ENCODE data around the gene NFKBIB. TPM values are rescaled to one million over a fixed set of nuclear protein-coding genes. Genes with fewer than 3 reads are reported as not detected.
A peak's percentile ranks its signal among the peaks of the same experiment; 100 is the strongest.
"Not testable (repeated sequence)": the region's sequence is repeated elsewhere in the genome, so short reads cannot be mapped to it uniquely, and the experiment has no call there.

NFKBIB gene
- total RNA-seq, 1 experiment from 2014 or later: 101 TPM

- no peak for DNase-seq (ENCODE audit: low spot score)
Observed at GRCh38 chr19:38875656-38876395, 23.9 kb upstream of the NFKBIB start.

- peak; percentile 97 for DNase-seq (ENCODE audit: low spot score)
Observed at GRCh38 chr19:38877781-38878574, 21.8 kb upstream of the NFKBIB start, which contains the start of gene RINL. TSS of gene RINL (minus strand) at chr19:38878275. CDS start at chr19:38876742, 1,533 bp downstream.

- DNase-seq (ENCODE audit: low spot score): no peak
Observed at GRCh38 chr19:38878575-38879399, 21.0 kb upstream of the NFKBIB start.

GRCh38 chr19:38879400-38879751 is 20.4 kb upstream of the NFKBIB start:
- DNase-seq (ENCODE audit: low spot score): no peak

- no peak for DNase-seq (ENCODE audit: low spot score)
Observed at GRCh38 chr19:38880076-38880881, 19.5 kb upstream of the NFKBIB start.

- DNase-seq (ENCODE audit: low spot score): no peak
Observed at GRCh38 chr19:38880882-38881609, 18.7 kb upstream of the NFKBIB start.

GRCh38 chr19:38883286-38883685 is 16.5 kb upstream of the NFKBIB start:
- no peak for DNase-seq (ENCODE audit: low spot score)

- not testable (repeated sequence) for DNase-seq (ENCODE audit: low spot score)
Observed at GRCh38 chr19:38884691-38885090, 15.1 kb upstream of the NFKBIB start.

- no peak for DNase-seq (ENCODE audit: low spot score)
Observed at GRCh38 chr19:38888876-38889275, 10.9 kb upstream of the NFKBIB start.

GRCh38 chr19:38889803-38890202 is 10.0 kb upstream of the NFKBIB start:
- no peak for DNase-seq (ENCODE audit: low spot score)

- DNase-seq (ENCODE audit: low spot score): no peak
Observed at GRCh38 chr19:38890686-38891085, 9.1 kb upstream of the NFKBIB start.

GRCh38 chr19:38891771-38892170 is 8.0 kb upstream of the NFKBIB start:
- no peak for DNase-seq (ENCODE audit: low spot score)

- no peak for DNase-seq (ENCODE audit: low spot score)
Observed at GRCh38 chr19:38892841-38893240, 6.9 kb upstream of the NFKBIB start.

- DNase-seq (ENCODE audit: low spot score): no peak
Observed at GRCh38 chr19:38893341-38893771, 6.4 kb upstream of the NFKBIB start.

GRCh38 chr19:38894968-38895367 is 4.8 kb upstream of the NFKBIB start:
- no peak for DNase-seq (ENCODE audit: low spot score)

- DNase-seq (ENCODE audit: low spot score): peak; percentile 55
Observed at GRCh38 chr19:38898788-38899446, 852 bp upstream of the NFKBIB start.

GRCh38 chr19:38900202-38900629 is 447 bp downstream of the NFKBIB start:
- DNase-seq (ENCODE audit: low spot score): peak; percentile 82

GRCh38 chr19:38900743-38901190 is 998 bp downstream of the NFKBIB start:
- no peak for DNase-seq (ENCODE audit: low spot score)

- no peak for DNase-seq (ENCODE audit: low spot score)
Observed at GRCh38 chr19:38901683-38902082, 1.9 kb downstream of the NFKBIB start.
